Activated CD4-positive, alpha-beta memory T cell treated with anti-CD3 and anti-CD28 coated beads, Interleukin-2, amount 10 ng/mL, durations not matched to agents 7 days and 5 days (primary cell): Measurements from ENCODE around the gene EIF5A. TPM values are rescaled to one million over a fixed set of nuclear protein-coding genes. Genes with fewer than 3 reads are reported as not detected.
A peak's percentile ranks its signal among the peaks of the same experiment; 100 is the strongest.

ENCODE experiments used
- CTCF ChIA-PET: fragments of 350-600 bp; sonication (Branson Sonifier 250); formaldehyde crosslinking; loops from one replicate; lab custom pipeline; 2021; ENCODE audit warnings: antibody characterized with exemption, inconsistent platforms; lab: Charles Lee
- POLR2A ChIA-PET: fragments of 350-600 bp; sonication (Branson Sonifier 250); formaldehyde crosslinking; loops from one replicate; lab custom pipeline; 2021; ENCODE audit warnings: antibody characterized with exemption; lab: Charles Lee
- DNase-seq: peaks from one replicate; pipeline ENCODE4 v3.0.0-alpha.2; 2020
- H3K27ac Mint-ChIP-seq: one replicate; pipeline ENCODE4 v1.8.0; 2021; ENCODE audit warnings: mild to moderate bottlenecking, mixed read lengths
- H3K27me3 Mint-ChIP-seq: one replicate; pipeline ENCODE4 v1.8.0; 2021; ENCODE audit warnings: mixed read lengths
- H3K36me3 Mint-ChIP-seq: one replicate; pipeline ENCODE4 v1.8.0; 2021; ENCODE audit warnings: low read depth, mixed read lengths
- H3K4me1 Mint-ChIP-seq: one replicate; pipeline ENCODE4 v1.8.0; 2021; ENCODE audit warnings: mixed read lengths
- H3K4me3 Mint-ChIP-seq: one replicate; pipeline ENCODE4 v1.8.0; 2021; ENCODE audit warnings: mild to moderate bottlenecking, mixed read lengths
- H3K9me3 Mint-ChIP-seq: one replicate; pipeline ENCODE4 v1.8.0; 2021; ENCODE audit warnings: mixed read lengths
- total RNA-seq, 2 experiments: library from RNA; stranded (reverse); gene quantifications; one replicate each; pipeline ENCODE4 v1.2.3, GENCODE V29; 2021

EIF5A gene
- total RNA-seq = 100 to 1,000 TPM; 419 to 420 TPM

GRCh38 chr17:7306911-7307685 lies at the start of gene EIF5A:
EIF5A (plus strand) TSS chr17:7307628; CDS start chr17:7309636, 2,008 bp downstream.
- ChIA-PET CTCF (no interaction called here), POLR2A (interaction anchor here (1.4 to 1.7 kb wide), 2 partner anchors 8 to 10 kb away, joined by 4 read pairs; partner anchors contain the start of gene GPS2)
- Mint-ChIP-seq H3K4me1 (peaks cover 40% of the 10 kb centered on the region), H3K36me3 (peaks cover 38% of the 10 kb centered on the region), H3K9me3 (no peaks in the 10 kb centered on the region), H3K27ac (peak within 1 kb of the TSS; percentile 100), H3K4me3 (peak within 1 kb of the TSS; percentile 90), H3K27me3 (no peaks in the 10 kb centered on the region)
- peak; percentile 100 for DNase-seq

DNA sequence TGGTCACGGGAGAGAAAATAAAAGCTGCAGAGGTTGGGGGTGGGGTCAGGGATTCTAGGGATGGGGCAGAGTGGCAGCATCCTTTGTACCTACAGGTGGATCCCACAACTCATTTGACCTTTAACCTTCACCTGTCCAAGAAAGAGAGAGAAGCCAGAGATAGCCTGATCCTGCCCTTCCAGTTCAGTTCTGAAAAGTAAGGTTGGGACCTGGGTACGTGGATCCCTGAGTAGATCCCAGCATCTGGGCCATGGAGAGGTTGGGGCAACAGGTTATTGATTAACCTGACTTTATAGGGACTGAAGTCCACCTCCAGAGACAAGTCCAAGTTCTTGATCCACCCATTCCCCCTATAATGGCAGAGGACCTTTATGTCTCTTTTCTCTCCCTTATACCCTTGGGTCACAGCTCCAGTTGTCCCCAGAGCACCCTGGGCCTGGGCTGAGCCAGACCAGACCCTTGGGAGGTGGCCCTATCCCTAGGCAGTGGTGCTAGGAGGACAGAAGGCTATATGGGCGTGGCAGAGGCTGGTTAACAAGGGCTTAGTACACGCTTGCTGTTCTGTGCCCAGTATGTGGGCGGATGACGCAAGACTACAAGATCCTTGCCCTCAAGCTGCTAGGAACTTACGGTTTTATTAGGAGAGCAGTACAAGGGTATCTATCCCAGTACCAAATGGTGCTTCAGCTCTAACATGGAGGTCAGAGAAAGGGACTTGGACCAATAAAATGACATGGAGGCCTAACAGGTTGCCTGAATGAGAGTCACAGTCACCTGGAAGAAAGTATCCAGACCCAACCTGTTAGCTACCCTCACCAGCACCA lies 48.5 kb upstream of the EIF5A start:
- ChIA-PET POLR2A (interaction anchor here (0.6 to 1.6 kb wide), 4 partner anchors 22 to 144 kb away, joined by 3 to 6 read pairs (median 3); partner anchors contain the start of genes ACADVL, DLG4 and DVL2), CTCF (interaction anchor here (2.0 kb wide), 1 partner anchor 38 kb away, joined by 5 read pairs; no protein-coding TSS in a partner anchor)
- Mint-ChIP-seq H3K9me3 (no peaks in the 10 kb centered on the region), H3K27me3 (peaks cover 21% of the 10 kb centered on the region), H3K4me1 (peaks cover 28% of the 10 kb centered on the region), H3K36me3 (peaks cover 31% of the 10 kb centered on the region), H3K4me3 (no peak overlapping the region), H3K27ac (no peak overlapping the region)
- no peak for DNase-seq

DNA sequence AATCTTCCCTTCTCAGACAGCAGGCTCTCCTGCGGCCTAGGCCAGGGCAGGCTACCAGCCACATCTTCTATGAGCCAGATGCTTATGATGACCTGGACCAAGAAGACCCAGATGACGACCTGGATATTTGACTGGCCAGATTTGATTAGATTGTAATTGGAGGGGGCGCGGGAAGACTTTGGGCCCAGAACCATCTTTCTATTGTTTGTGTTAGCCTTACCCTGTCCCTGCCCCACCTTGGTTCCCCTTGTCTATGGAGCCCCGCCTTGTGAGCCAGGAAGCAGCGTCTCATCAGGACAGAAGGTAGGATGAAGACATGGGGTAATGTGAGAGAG lies 47.9 kb upstream of the EIF5A start:
- Mint-ChIP-seq H3K27ac (no peak overlapping the region), H3K4me3 (no peak overlapping the region), H3K4me1 (peaks cover 28% of the 10 kb centered on the region), H3K9me3 (no peaks in the 10 kb centered on the region), H3K36me3 (peaks cover 25% of the 10 kb centered on the region), H3K27me3 (peaks cover 26% of the 10 kb centered on the region)
- ChIA-PET POLR2A (interaction anchor here (1.0 to 1.2 kb wide), 2 partner anchors 18 to 23 kb away, joined by 3 read pairs; no protein-coding TSS in a partner anchor), CTCF (interaction anchor here (2.0 kb wide), 1 partner anchor 37 kb away, joined by 5 read pairs; no protein-coding TSS in a partner anchor)
- DNase-seq = no peak

GRCh38 chr17:7260151-7260550 lies 47.3 kb upstream of the EIF5A start:
- Mint-ChIP-seq H3K4me3 (no peak overlapping the region), H3K9me3 (no peaks in the 10 kb centered on the region), H3K27me3 (peaks cover 29% of the 10 kb centered on the region), H3K36me3 (peaks cover 20% of the 10 kb centered on the region), H3K27ac (no peak overlapping the region), H3K4me1 (peaks cover 28% of the 10 kb centered on the region)
- ChIA-PET CTCF (no interaction called here), POLR2A (interaction anchor here (1.0 kb wide), 1 partner anchor 19 kb away, joined by 3 read pairs; no protein-coding TSS in a partner anchor)
- DNase-seq = no peak

- Mint-ChIP-seq H3K9me3 (no peaks in the 10 kb centered on the region), H3K4me3 (peak overlapping the region; percentile 54), H3K27me3 (peaks cover 29% of the 10 kb centered on the region), H3K4me1 (peaks cover 28% of the 10 kb centered on the region), H3K27ac (no peak overlapping the region), H3K36me3 (peaks cover 20% of the 10 kb centered on the region)
- DNase-seq = no peak
- CTCF ChIA-PET = no interaction called here
- POLR2A ChIA-PET = interaction anchor here (1.0 kb wide), 1 partner anchor 19 kb away, joined by 3 read pairs; no protein-coding TSS in a partner anchor
Measured at GRCh38 chr17:7260651-7261378, 46.6 kb upstream of the EIF5A start.

- Mint-ChIP-seq H3K27ac (no peak overlapping the region), H3K4me3 (peak overlapping the region; percentile 54), H3K27me3 (peaks cover 32% of the 10 kb centered on the region), H3K36me3 (peaks cover 17% of the 10 kb centered on the region), H3K9me3 (no peaks in the 10 kb centered on the region), H3K4me1 (peaks cover 28% of the 10 kb centered on the region)
- POLR2A ChIA-PET = no interaction called here
- DNase-seq = no peak
- CTCF ChIA-PET = no interaction called here
Measured at GRCh38 chr17:7261379-7262191, 45.8 kb upstream of the EIF5A start.

DNA sequence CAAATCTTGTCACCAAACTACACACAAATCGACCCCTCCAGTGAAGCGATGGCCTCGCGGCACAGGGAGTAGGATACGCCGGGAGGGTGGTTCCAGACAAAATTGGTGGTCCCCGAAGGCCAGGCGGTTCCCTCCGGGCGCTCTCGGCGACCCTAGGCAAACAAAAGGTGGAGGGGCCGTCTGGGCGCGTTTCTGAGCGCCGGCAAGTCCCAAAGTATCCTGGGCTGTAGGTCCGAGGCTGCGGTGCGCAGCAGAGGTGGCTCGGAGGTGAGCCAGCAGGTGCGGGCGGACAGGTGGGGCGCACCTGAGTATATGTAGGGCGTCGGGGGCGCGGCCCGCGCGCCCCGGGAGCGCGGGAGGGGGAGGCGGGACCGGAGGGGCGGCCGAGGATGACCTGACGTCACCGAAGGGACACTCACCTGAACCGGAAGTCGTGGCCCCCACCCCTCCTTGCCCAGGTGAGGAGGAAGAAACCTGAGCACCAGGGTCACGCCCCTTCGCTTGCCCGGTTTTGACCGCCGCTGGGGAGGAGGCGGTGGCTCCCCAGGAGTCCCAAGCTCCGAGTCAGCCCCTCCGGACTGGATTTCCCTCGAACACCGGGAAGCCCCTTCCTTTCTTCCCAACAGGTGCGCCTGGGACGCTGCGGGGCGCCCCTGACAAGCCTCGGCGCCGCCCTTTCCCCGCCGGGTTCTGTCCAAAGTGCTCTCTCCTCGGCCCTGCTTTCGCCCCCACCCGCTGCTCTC lies 45.1 kb upstream of the EIF5A start, which contains the start of gene CLDN7:
TSS of gene CLDN7 (minus strand) at position 287 of the 743 bp plus-strand sequence. CDS start 435 bp downstream, outside the sequence.
- peaks cover 28% of the 10 kb centered on the region for H3K4me1 Mint-ChIP-seq
- H3K27me3 Mint-ChIP-seq = peaks cover 35% of the 10 kb centered on the region
- H3K27ac Mint-ChIP-seq = peak within 1 kb of the TSS; percentile 16
- peak within 1 kb of the TSS; percentile 62 for H3K4me3 Mint-ChIP-seq
- peaks cover 12% of the 10 kb centered on the region for H3K36me3 Mint-ChIP-seq
- POLR2A ChIA-PET = no interaction called here
- no peaks in the 10 kb centered on the region for H3K9me3 Mint-ChIP-seq
- no peak for DNase-seq
- CTCF ChIA-PET = no interaction called here

DNA sequence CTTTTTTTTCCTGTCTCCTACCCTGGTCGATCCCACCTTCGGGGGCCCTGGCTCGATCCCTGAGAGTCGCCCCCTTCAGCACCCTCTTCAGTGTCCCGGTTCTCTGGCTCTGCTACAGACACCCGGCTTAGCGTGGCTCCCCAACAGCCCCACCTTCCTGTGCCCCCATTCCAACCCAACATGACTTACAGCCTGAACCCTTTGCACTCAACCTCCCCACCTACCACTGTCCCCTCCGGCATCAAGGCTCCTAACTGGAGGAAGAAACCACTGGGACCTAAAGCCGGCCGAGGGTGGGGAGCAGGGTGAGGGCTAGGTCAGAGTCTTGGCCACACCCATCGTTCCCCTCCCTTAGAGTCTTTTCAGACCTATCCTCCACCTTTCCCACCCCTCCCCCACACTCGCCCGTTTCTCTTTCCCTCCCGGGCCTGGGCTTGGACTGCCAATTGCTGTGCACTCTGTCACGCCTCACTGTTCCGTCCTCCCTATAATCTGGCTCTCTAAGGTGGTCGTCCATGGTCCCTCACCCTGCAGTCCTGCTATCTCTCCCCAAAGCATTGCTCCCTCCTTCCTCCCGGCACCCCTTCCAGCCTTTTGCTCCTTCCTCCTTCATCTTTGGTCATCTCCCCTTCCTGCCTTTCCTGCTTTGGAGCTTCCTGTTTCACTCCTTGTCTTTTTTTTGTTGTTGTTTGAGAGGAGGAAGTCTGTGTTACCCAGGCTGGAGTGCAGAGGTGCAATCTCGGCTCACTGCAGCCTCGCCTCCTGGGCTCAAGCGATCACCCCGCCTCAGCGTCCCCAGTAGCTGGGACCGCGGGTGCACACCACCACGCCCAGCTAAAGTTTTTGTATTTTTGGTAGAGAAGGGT lies 44.3 kb upstream of the EIF5A start:
- peak overlapping the region; percentile 16 for H3K27ac Mint-ChIP-seq
- no peaks in the 10 kb centered on the region for H3K9me3 Mint-ChIP-seq
- ChIA-PET POLR2A (no interaction called here), CTCF (interaction anchor here (1.3 kb wide), 1 partner anchor 34 kb away, joined by 5 read pairs; no protein-coding TSS in a partner anchor)
- H3K4me1 Mint-ChIP-seq = peaks cover 28% of the 10 kb centered on the region
- H3K4me3 Mint-ChIP-seq = peak overlapping the region; percentile 62
- peaks cover 35% of the 10 kb centered on the region for H3K27me3 Mint-ChIP-seq
- no peak for DNase-seq
- peaks cover 8% of the 10 kb centered on the region for H3K36me3 Mint-ChIP-seq

- H3K27ac Mint-ChIP-seq = no peak overlapping the region
- no peaks in the 10 kb centered on the region for H3K9me3 Mint-ChIP-seq
- ChIA-PET POLR2A (no interaction called here), CTCF (interaction anchor here (1.3 kb wide), 1 partner anchor 33 kb away, joined by 5 read pairs; no protein-coding TSS in a partner anchor)
- no peak overlapping the region for H3K4me3 Mint-ChIP-seq
- peaks cover 28% of the 10 kb centered on the region for H3K4me1 Mint-ChIP-seq
- H3K27me3 Mint-ChIP-seq = peaks cover 37% of the 10 kb centered on the region
- no peak for DNase-seq
- peaks cover 7% of the 10 kb centered on the region for H3K36me3 Mint-ChIP-seq
Measured at GRCh38 chr17:7263801-7264078, 43.7 kb upstream of the EIF5A start.

- no peak for DNase-seq
- ChIA-PET POLR2A (interaction anchor here (1.7 kb wide), 1 partner anchor 10 kb away, joined by 3 read pairs; no protein-coding TSS in a partner anchor), CTCF (no interaction called here)
- peaks cover 23% of the 10 kb centered on the region for H3K4me1 Mint-ChIP-seq
- no peak overlapping the region for H3K4me3 Mint-ChIP-seq
- H3K27ac Mint-ChIP-seq = no peak overlapping the region
- no peaks in the 10 kb centered on the region for H3K9me3 Mint-ChIP-seq
- H3K36me3 Mint-ChIP-seq = no peaks in the 10 kb centered on the region
- H3K27me3 Mint-ChIP-seq = peaks cover 43% of the 10 kb centered on the region
Measured at GRCh38 chr17:7266784-7267183, 40.6 kb upstream of the EIF5A start.
